Pancreas (tissue), 10 donors: ENCODE data around the gene DMAC2L. TPM values are rescaled to one million over a fixed set of nuclear protein-coding genes. Genes with fewer than 3 reads are reported as not detected.

Experiments used
- ATAC-seq, 4 donors: fragments of 200-7000 bp; cut with Tn5 transposase; one replicate each; pipeline versions ENCODE4 v1.8.0 to v1.9.1; 2020; ENCODE audit warnings: mild to moderate bottlenecking in 4 of 4, moderate library complexity in 4 of 4
- DNase-seq, 6 donors: peaks; one replicate each; pipeline ENCODE4 v3.0.0-alpha.2; 2020
- FAIRE-seq: peaks from 2 replicates; lab custom pipeline; 2012; peaks lifted over from hg19 to GRCh38; lab: Jason Lieb, UNC
- H3K27ac ChIP-seq, 4 donors: fragments of 200-600 bp; sonication (generic); 1 replicate in 3 of 4; 2 replicates in 1 of 4; pipeline versions ENCODE4 v1.5.0 to v1.8.0; 2020
- H3K27me3 ChIP-seq, 4 donors: fragments of 200-600 bp; one replicate each; pipeline ENCODE4 v1.8.0; 2021
- H3K36me3 ChIP-seq, 3 donors: fragments of 200-600 bp; sonication (generic) in 1 of 3; one replicate each; pipeline versions ENCODE4 v1.5.0 to v1.8.0; 2020 to 2021
- H3K4me1 ChIP-seq, 3 donors: fragments of 200-600 bp; one replicate each; pipeline ENCODE4 v1.8.0; 2021
- H3K4me3 ChIP-seq, 4 donors: fragments of 200-600 bp; sonication (generic) in 2 of 4; one replicate each; pipeline versions ENCODE4 v1.5.0 to v1.8.0; 2020 to 2021
- H3K9me3 ChIP-seq, 4 donors: fragments of 200-600 bp; one replicate each; pipeline ENCODE4 v1.8.0; 2021
- WGBS, 2 donors: extraction: QIAGEN DNeasy Blood & Tissue Kit; methylation state at CpG; one replicate each; pipeline ENCODE4 v1.1.7; 2013; 5-methylcytosine and 5-hydroxymethylcytosine counted together
- intact Hi-C, 3 donors: fragments of 100-400 bp; cut with DNase I; formaldehyde crosslinking; loops; one replicate each; pipeline versions ENCODE4 v1.11.1 to v1.14.2; 2022
- polyA plus RNA-seq, 2 donors: library from polyadenylated mRNA; stranded (reverse); fragments of 200-250 nt; gene quantifications; one replicate each; pipeline ENCODE4 v1.2.3, GENCODE V29; 2013
- total RNA-seq, 6 donors: library from RNA; stranded (reverse); fragmentation: NEBNext Ultra II Directional in 4 of 6; extraction: Animal tissue kit (Norgen Biotek cat#: 25700) in 4 of 6; gene quantifications; one replicate each; pipeline versions ENCODE4 v1.2.1 to v1.2.4, GENCODE V29; 2021 to 2023
- TF ChIP-seq, protein P1 (sequence below), 4 donors: fragments of 200-600 bp; sonication (generic) in 3 of 4; IDR thresholded peaks; one replicate each; pipeline versions ENCODE4 v1.5.0 to v1.8.0; 2021; ENCODE audit warnings: antibody characterized with exemption in 4 of 4
- donor health status: healthy with polysubstance abuse.
- donor health status: DM: no; HTN: no; CAD: no; lungs with moderate emphysema.
- donor health status: DM: no; HTN: no; CAD: no.
- donor health status: control.
- donor health status: control.
- donor health status: Bipolar disorder and iron deficiency.
- donor health status: DM: yes; HTN: yes; CAD: no.
- donor health status: DM: no; HTN: no; CAD: no.
- donor health status: DM: no; HTN: no; CAD: no.
- donor health status: DM: yes; HTN: yes; CAD: no.

Gene DMAC2L
- total and polyA plus RNA-seq, 8 donors, result 8.3 to 17.7 (median 9.9) TPM

DNA sequence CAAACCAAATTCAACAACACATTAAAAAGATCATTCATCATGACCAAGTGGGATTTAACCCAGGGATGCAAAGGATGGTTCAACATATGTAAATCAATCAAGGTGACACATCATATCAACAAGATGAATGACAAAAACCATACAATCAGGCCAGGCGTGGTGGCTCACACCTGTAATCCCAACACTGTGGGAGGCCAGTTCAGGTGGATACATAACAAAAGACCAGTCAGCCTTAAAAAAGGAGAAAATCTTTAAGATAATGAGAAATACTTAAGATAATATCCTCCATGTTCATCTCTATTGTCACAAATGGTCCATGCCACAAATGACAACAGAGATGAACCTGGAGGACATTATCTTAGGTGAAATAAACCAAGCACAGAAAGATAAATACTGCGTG, 12.5 kb upstream of the DMAC2L start:
- intact Hi-C loops, result no loop called here
- Histone ChIP-seq H3K27me3 (no peaks in the 10 kb centered on the region), H3K27ac (no peak overlapping the region), H3K9me3 (no peaks in the 10 kb centered on the region), H3K4me3 (no peak overlapping the region), H3K36me3 (no peaks in the 10 kb centered on the region), H3K4me1 (no peaks in the 10 kb centered on the region)
- TF ChIP-seq, protein P1, sequence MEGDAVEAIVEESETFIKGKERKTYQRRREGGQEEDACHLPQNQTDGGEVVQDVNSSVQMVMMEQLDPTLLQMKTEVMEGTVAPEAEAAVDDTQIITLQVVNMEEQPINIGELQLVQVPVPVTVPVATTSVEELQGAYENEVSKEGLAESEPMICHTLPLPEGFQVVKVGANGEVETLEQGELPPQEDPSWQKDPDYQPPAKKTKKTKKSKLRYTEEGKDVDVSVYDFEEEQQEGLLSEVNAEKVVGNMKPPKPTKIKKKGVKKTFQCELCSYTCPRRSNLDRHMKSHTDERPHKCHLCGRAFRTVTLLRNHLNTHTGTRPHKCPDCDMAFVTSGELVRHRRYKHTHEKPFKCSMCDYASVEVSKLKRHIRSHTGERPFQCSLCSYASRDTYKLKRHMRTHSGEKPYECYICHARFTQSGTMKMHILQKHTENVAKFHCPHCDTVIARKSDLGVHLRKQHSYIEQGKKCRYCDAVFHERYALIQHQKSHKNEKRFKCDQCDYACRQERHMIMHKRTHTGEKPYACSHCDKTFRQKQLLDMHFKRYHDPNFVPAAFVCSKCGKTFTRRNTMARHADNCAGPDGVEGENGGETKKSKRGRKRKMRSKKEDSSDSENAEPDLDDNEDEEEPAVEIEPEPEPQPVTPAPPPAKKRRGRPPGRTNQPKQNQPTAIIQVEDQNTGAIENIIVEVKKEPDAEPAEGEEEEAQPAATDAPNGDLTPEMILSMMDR (IDR thresholded peaks at IDR 0.05), result no peak
- 96 to 99% methylated on average over 2 of the region's 2 CpGs for WGBS, 2 donors
- DNase-seq, result no peak
- FAIRE-seq, result no peak
- ATAC-seq, result no peak

- Histone ChIP-seq H3K4me1 (no peaks in the 10 kb centered on the region), H3K27ac (no peak overlapping the region), H3K4me3 (no peak overlapping the region), H3K36me3 (no peaks in the 10 kb centered on the region), H3K27me3 (no peaks in the 10 kb centered on the region), H3K9me3 (no peaks in the 10 kb centered on the region)
- ATAC-seq, result no peak
- no peak for FAIRE-seq
- TF ChIP-seq, protein P1 (IDR thresholded peaks at IDR 0.05), result no peak
- no peak for DNase-seq
- intact Hi-C loops, result no loop called here
Observed at GRCh38 chr14:50301914-50302313, 10.2 kb upstream of the DMAC2L start.

GRCh38 chr14:50303744-50304471, 8.2 kb upstream of the DMAC2L start:
- TF ChIP-seq, protein P1 (IDR thresholded peaks at IDR 0.05), result no peak
- intact Hi-C loops, result no loop called here
- no peaks in the 10 kb centered on the region for H3K4me1 ChIP-seq
- no peak overlapping the region for H3K27ac ChIP-seq
- DNase-seq (peak in 3 of 6 donors; percentile 32 to 35 (median 34)), FAIRE-seq (no peak), ATAC-seq (peak; percentile 81 to 92 (median 90))
- WGBS, 2 donors, result 63 to 65% methylated on average over 8 of the region's 8 CpGs
- H3K27me3 ChIP-seq, result no peaks in the 10 kb centered on the region
- no peaks in the 10 kb centered on the region for H3K36me3 ChIP-seq
- no peaks in the 10 kb centered on the region for H3K9me3 ChIP-seq
- H3K4me3 ChIP-seq, result no peak overlapping the region

- no peak overlapping the region for H3K4me3 ChIP-seq
- no peak overlapping the region for H3K27ac ChIP-seq
Observed at GRCh38 chr14:50308363-50308915, 3.7 kb upstream of the DMAC2L start.

More at GRCh38 chr14:50308363-50308915, 3.7 kb upstream of the DMAC2L start:
- no peaks in the 10 kb centered on the region for H3K27me3 ChIP-seq
- H3K9me3 ChIP-seq, result no peaks in the 10 kb centered on the region
- no peaks in the 10 kb centered on the region for H3K36me3 ChIP-seq
- TF ChIP-seq, protein P1 (IDR thresholded peaks at IDR 0.05), result no peak
- WGBS, 2 donors, result 79 to 83% methylated on average over 4 of the region's 4 CpGs
- no peak for DNase-seq
- no peak for ATAC-seq
- peaks cover 5 to 10% (median 8%) of the 10 kb centered on the region in 3 donors for H3K4me1 ChIP-seq
- FAIRE-seq, result no peak
- intact Hi-C loops, result no loop called here
